Large intestine (tissue), 3 donors: ENCODE measurements around the gene FIGNL2. TPM values are rescaled to one million over a fixed set of nuclear protein-coding genes. Genes with fewer than 3 reads are reported as not detected.
A peak's percentile ranks its signal among the peaks of the same experiment; 100 is the strongest.
"Not testable (repeated sequence)": the region's sequence is repeated elsewhere in the genome, so short reads cannot be mapped to it uniquely, and the experiment has no call there.

Source experiments
- DNase-seq, 2 donors: peaks; one replicate each; pipeline versions ENCODE4 v3.0.0 to v3.0.0-alpha.2; 2013
- H3K27ac ChIP-seq: one replicate; pipeline ENCODE4 v1.5.1; 2013; ENCODE audit warnings: low read length
- H3K27me3 ChIP-seq: 2 replicates; pipeline ENCODE4 v1.6.1; 2013; ENCODE audit warnings: low read length; ENCODE audit not compliant: control insufficient read depth, insufficient read depth
- H3K36me3 ChIP-seq: 2 replicates; pipeline ENCODE4 v1.6.1; 2013; ENCODE audit warnings: low read length; ENCODE audit not compliant: control insufficient read depth, insufficient read depth
- H3K4me1 ChIP-seq: one replicate; pipeline ENCODE4 v1.6.1; 2013; ENCODE audit warnings: low read length; ENCODE audit not compliant: control insufficient read depth, insufficient read depth
- H3K4me3 ChIP-seq: one replicate; pipeline ENCODE4 v1.5.1; 2013; ENCODE audit warnings: low read length
- H3K9me3 ChIP-seq: one replicate; pipeline ENCODE4 v1.6.1; 2013; ENCODE audit warnings: mild to moderate bottlenecking, low read depth, low read length, moderate library complexity; ENCODE audit not compliant: control insufficient read depth
- WGBS: methylation state at CpG from one replicate; pipeline ENCODE4 v1.1.5; 2013; ENCODE audit warnings: low lambda C conversion rate; ENCODE audit not compliant: insufficient coverage; 5-methylcytosine and 5-hydroxymethylcytosine counted together
- polyA plus RNA-seq: library from polyadenylated mRNA; unstranded; fragments of 120-200 nt; gene quantifications from one replicate; pipeline ENCODE4 v1.2.1, GENCODE V29; 2013

FIGNL2 gene
- polyA plus RNA-seq, 1 donor, result 0.76 TPM

- DNase-seq, H3K4me3 ChIP-seq, H3K36me3 ChIP-seq, H3K4me1 ChIP-seq, H3K9me3 ChIP-seq, H3K27ac ChIP-seq, H3K27me3 ChIP-seq: not testable (repeated sequence)
- no CpG with 5 or more reads among the region's 4 CpGs for WGBS
Observed at GRCh38 chr12:51798051-51798450, 50.5 kb downstream of the FIGNL2 start.

GRCh38 chr12:51797301-51797700 is 51.2 kb downstream of the FIGNL2 start:
- 100% methylated on average over 2 of the region's 6 CpGs for WGBS
- Histone ChIP-seq H3K27ac (no peak overlapping the region), H3K27me3 (no peaks in the 10 kb centered on the region), H3K9me3 (no peaks in the 10 kb centered on the region), H3K4me1 (no peaks in the 10 kb centered on the region), H3K4me3 (no peak overlapping the region), H3K36me3 (no peaks in the 10 kb centered on the region)
- no peak for DNase-seq

- Histone ChIP-seq H3K27ac (no peak overlapping the region), H3K4me3 (no peak overlapping the region), H3K27me3 (no peaks in the 10 kb centered on the region), H3K9me3 (no peaks in the 10 kb centered on the region), H3K4me1 (no peaks in the 10 kb centered on the region), H3K36me3 (no peaks in the 10 kb centered on the region)
- 100% methylated on average over 1 of the region's 1 CpG for WGBS
- DNase-seq, result no peak
Observed at GRCh38 chr12:51793201-51793600, 55.3 kb downstream of the FIGNL2 start.

- WGBS, result no CpG with 5 or more reads among the region's 5 CpGs
Observed at GRCh38 chr12:51792417-51792816, 56.1 kb downstream of the FIGNL2 start.

GRCh38 chr12:51788876-51789275 is 59.6 kb downstream of the FIGNL2 start:
- H3K9me3 ChIP-seq, result no peaks in the 10 kb centered on the region
- no peaks in the 10 kb centered on the region for H3K4me1 ChIP-seq
- H3K4me3 ChIP-seq, result no peak overlapping the region
- no peaks in the 10 kb centered on the region for H3K36me3 ChIP-seq
- no peak overlapping the region for H3K27ac ChIP-seq
- H3K27me3 ChIP-seq, result no peaks in the 10 kb centered on the region
- no peak for DNase-seq
- no CpG with 5 or more reads among the region's 6 CpGs for WGBS

More at GRCh38 chr12:51792417-51792816, 56.1 kb downstream of the FIGNL2 start:
- Histone ChIP-seq H3K36me3 (no peaks in the 10 kb centered on the region), H3K9me3 (no peaks in the 10 kb centered on the region), H3K4me1 (no peaks in the 10 kb centered on the region), H3K27me3 (no peaks in the 10 kb centered on the region), H3K4me3 (no peak overlapping the region), H3K27ac (no peak overlapping the region)
- no peak for DNase-seq

GRCh38 chr12:51785906-51786305 is 62.6 kb downstream of the FIGNL2 start:
- no CpG with 5 or more reads among the region's 2 CpGs for WGBS
- Histone ChIP-seq H3K4me1 (no peaks in the 10 kb centered on the region), H3K27ac (no peak overlapping the region), H3K9me3 (no peaks in the 10 kb centered on the region), H3K4me3 (no peak overlapping the region), H3K27me3 (no peaks in the 10 kb centered on the region), H3K36me3 (no peaks in the 10 kb centered on the region)
- no peak for DNase-seq

- H3K36me3 ChIP-seq, result no peaks in the 10 kb centered on the region
- no peak overlapping the region for H3K27ac ChIP-seq
- DNase-seq, result no peak
- H3K27me3 ChIP-seq, result no peaks in the 10 kb centered on the region
- no peak overlapping the region for H3K4me3 ChIP-seq
- no peaks in the 10 kb centered on the region for H3K9me3 ChIP-seq
- WGBS, result 60% methylated on average over 2 of the region's 3 CpGs
- H3K4me1 ChIP-seq, result no peaks in the 10 kb centered on the region
Observed at GRCh38 chr12:51784688-51785087, 63.8 kb downstream of the FIGNL2 start.

- no peaks in the 10 kb centered on the region for H3K36me3 ChIP-seq
- H3K27ac ChIP-seq, result no peak overlapping the region
- WGBS, result no CpG with 5 or more reads among the region's 5 CpGs
- H3K9me3 ChIP-seq, result no peaks in the 10 kb centered on the region
- no peak for DNase-seq
- no peaks in the 10 kb centered on the region for H3K27me3 ChIP-seq
- H3K4me1 ChIP-seq, result no peaks in the 10 kb centered on the region
- no peak overlapping the region for H3K4me3 ChIP-seq
Observed at GRCh38 chr12:51779876-51780275, 68.6 kb downstream of the FIGNL2 start.

- Histone ChIP-seq H3K4me3 (no peak overlapping the region), H3K36me3 (no peaks in the 10 kb centered on the region), H3K9me3 (no peaks in the 10 kb centered on the region), H3K27me3 (no peaks in the 10 kb centered on the region), H3K4me1 (no peaks in the 10 kb centered on the region), H3K27ac (no peak overlapping the region)
- WGBS, result 14% methylated on average over 1 of the region's 3 CpGs
- peak; percentile 19 to 54 for DNase-seq
Observed at GRCh38 chr12:51777973-51778372, 70.5 kb downstream of the FIGNL2 start.

GRCh38 chr12:51777457-51777856 is 71.1 kb downstream of the FIGNL2 start:
- H3K27ac ChIP-seq, result no peak overlapping the region
- no CpG with 5 or more reads among the region's 2 CpGs for WGBS
- no peaks in the 10 kb centered on the region for H3K9me3 ChIP-seq
- H3K4me3 ChIP-seq, result no peak overlapping the region
- no peaks in the 10 kb centered on the region for H3K4me1 ChIP-seq
- no peaks in the 10 kb centered on the region for H3K36me3 ChIP-seq
- DNase-seq, result no peak
- H3K27me3 ChIP-seq, result no peaks in the 10 kb centered on the region

GRCh38 chr12:51774933-51775332 is 73.6 kb downstream of the FIGNL2 start:
- 80% methylated on average over 1 of the region's 2 CpGs for WGBS
- no peak overlapping the region for H3K27ac ChIP-seq

More at GRCh38 chr12:51774933-51775332, 73.6 kb downstream of the FIGNL2 start:
- no peak for DNase-seq
- no peaks in the 10 kb centered on the region for H3K9me3 ChIP-seq
- no peaks in the 10 kb centered on the region for H3K4me1 ChIP-seq
- H3K4me3 ChIP-seq, result no peak overlapping the region
- H3K27me3 ChIP-seq, result no peaks in the 10 kb centered on the region
- no peaks in the 10 kb centered on the region for H3K36me3 ChIP-seq
